Mesenchymal stem cell (in vitro differentiated cells and primary cell): Measurements from ENCODE around the gene KCTD18.

Experiments used
- DNase-seq: peaks from one replicate; pipeline ENCODE4 v3.0.0-alpha.2; 2013
- H2AFZ ChIP-seq: one replicate; pipeline ENCODE4 v1.6.1; 2013; ENCODE audit warnings: low read depth, mild to moderate bottlenecking, control low read depth, inconsistent platforms, low read length, moderate library complexity
- H2AK5ac ChIP-seq: 2 replicates; pipeline ENCODE4 v1.6.1; 2013; ENCODE audit warnings: low read length, moderate library complexity, mild to moderate bottlenecking, inconsistent platforms; ENCODE audit not compliant: severe bottlenecking
- H2BK120ac ChIP-seq: one replicate; pipeline ENCODE4 v1.6.1; 2013; ENCODE audit warnings: low read depth, mild to moderate bottlenecking, inconsistent platforms, low read length, moderate library complexity
- H2BK12ac ChIP-seq, 2 experiments: one replicate each; pipeline ENCODE4 v1.6.1; 2013; ENCODE audit warnings: inconsistent platforms in 2 of 2, low read length in 2 of 2, mild to moderate bottlenecking in 2 of 2, moderate library complexity in 2 of 2, control low read depth in 1 of 2
- H2BK15ac ChIP-seq: one replicate; pipeline ENCODE4 v1.6.1; 2013; ENCODE audit warnings: mild to moderate bottlenecking, low read depth, inconsistent platforms; ENCODE audit not compliant: poor library complexity, severe bottlenecking
- H2BK5ac ChIP-seq: 2 replicates; pipeline ENCODE4 v1.6.1; 2013; ENCODE audit warnings: low read depth, mild to moderate bottlenecking, low read length, control low read depth, inconsistent platforms; ENCODE audit not compliant: poor library complexity, severe bottlenecking
- H3K14ac ChIP-seq, 2 experiments: one replicate each; pipeline ENCODE4 v1.6.1; 2013; ENCODE audit warnings: inconsistent platforms in 2 of 2, low read length in 2 of 2, control low read depth in 1 of 2, mild to moderate bottlenecking in 1 of 2, moderate library complexity in 1 of 2
- H3K18ac ChIP-seq, 2 experiments: one replicate each; pipeline ENCODE4 v1.6.1; 2013; ENCODE audit warnings: inconsistent platforms in 2 of 2, low read length in 2 of 2, control low read depth in 1 of 2, low read depth in 1 of 2, mild to moderate bottlenecking in 1 of 2
- H3K23ac ChIP-seq, 2 experiments: one replicate each; pipeline ENCODE4 v1.6.1; 2013; ENCODE audit warnings: inconsistent platforms in 2 of 2, low read length in 2 of 2, mild to moderate bottlenecking in 2 of 2, moderate library complexity in 2 of 2, control low read depth in 1 of 2
- H3K27ac ChIP-seq: 2 replicates; pipeline ENCODE4 v1.5.1; 2013; ENCODE audit warnings: mild to moderate bottlenecking, moderate library complexity, low read length, control low read depth, inconsistent platforms; ENCODE audit not compliant: poor library complexity, severe bottlenecking
- H3K27me3 ChIP-seq, 2 experiments: 2 replicates each; pipeline versions ENCODE4 v1.6.1 to v1.7.0; 2013; ENCODE audit warnings: low read length in 2 of 2, mild to moderate bottlenecking in 2 of 2, moderate library complexity in 2 of 2, control low read depth in 1 of 2, inconsistent platforms in 1 of 2; ENCODE audit not compliant: control insufficient read depth in 1 of 2, insufficient read depth in 1 of 2
- H3K36me3 ChIP-seq, 2 experiments: 2 replicates each; pipeline versions ENCODE4 v1.6.1 to v1.7.0; 2013; ENCODE audit warnings: low read length in 2 of 2, control low read depth in 1 of 2, inconsistent platforms in 1 of 2, low read depth in 1 of 2, mild to moderate bottlenecking in 1 of 2; ENCODE audit not compliant: insufficient read depth in 2 of 2, control insufficient read depth in 1 of 2
- H3K4ac ChIP-seq, 2 experiments: one replicate each; pipeline ENCODE4 v1.6.1; 2013; ENCODE audit warnings: inconsistent platforms in 2 of 2, low read length in 2 of 2, mild to moderate bottlenecking in 2 of 2, moderate library complexity in 2 of 2, control low read depth in 1 of 2, low read depth in 1 of 2
- H3K4me1 ChIP-seq: 2 replicates; pipeline ENCODE4 v1.6.1; 2013; ENCODE audit warnings: low read depth, low read length, control low read depth; ENCODE audit not compliant: control insufficient read depth, insufficient read depth
- H3K4me2 ChIP-seq: 2 replicates; pipeline ENCODE4 v1.6.1; 2013; ENCODE audit warnings: low read length, mild to moderate bottlenecking, inconsistent platforms; ENCODE audit not compliant: poor library complexity, severe bottlenecking
- H3K4me3 ChIP-seq, 2 experiments: 2 replicates each; pipeline versions ENCODE4 v1.5.1 to v1.7.0; 2013; ENCODE audit warnings: low read length in 2 of 2, mild to moderate bottlenecking in 2 of 2, control low read depth in 1 of 2, low read depth in 1 of 2; ENCODE audit not compliant: insufficient read depth in 1 of 2
- H3K79me1 ChIP-seq: replicated peaks from 2 replicates; pipeline ENCODE4 v1.6.1; 2013; ENCODE audit warnings: mild to moderate bottlenecking, control low read depth, low read length, inconsistent platforms; ENCODE audit not compliant: poor library complexity, severe bottlenecking
- H3K9ac ChIP-seq: 2 replicates; pipeline ENCODE4 v1.7.0; 2013; ENCODE audit warnings: mild to moderate bottlenecking, low read length, moderate library complexity
- H3K9me3 ChIP-seq: 2 replicates; pipeline ENCODE4 v1.7.0; 2013; ENCODE audit warnings: mild to moderate bottlenecking, low read length; ENCODE audit not compliant: control insufficient read depth
- H4K8ac ChIP-seq: one replicate; pipeline ENCODE4 v1.6.1; 2013; ENCODE audit warnings: inconsistent platforms, mild to moderate bottlenecking, low read length, moderate library complexity
- H4K91ac ChIP-seq: one replicate; pipeline ENCODE4 v1.6.1; 2013; ENCODE audit warnings: mild to moderate bottlenecking, low read length, inconsistent platforms
- WGBS: methylation state at CpG from one replicate; pipeline ENCODE4 v1.1.7; 2013; ENCODE audit warnings: mixed read lengths; 5-methylcytosine and 5-hydroxymethylcytosine counted together

KCTD18 gene

DNA sequence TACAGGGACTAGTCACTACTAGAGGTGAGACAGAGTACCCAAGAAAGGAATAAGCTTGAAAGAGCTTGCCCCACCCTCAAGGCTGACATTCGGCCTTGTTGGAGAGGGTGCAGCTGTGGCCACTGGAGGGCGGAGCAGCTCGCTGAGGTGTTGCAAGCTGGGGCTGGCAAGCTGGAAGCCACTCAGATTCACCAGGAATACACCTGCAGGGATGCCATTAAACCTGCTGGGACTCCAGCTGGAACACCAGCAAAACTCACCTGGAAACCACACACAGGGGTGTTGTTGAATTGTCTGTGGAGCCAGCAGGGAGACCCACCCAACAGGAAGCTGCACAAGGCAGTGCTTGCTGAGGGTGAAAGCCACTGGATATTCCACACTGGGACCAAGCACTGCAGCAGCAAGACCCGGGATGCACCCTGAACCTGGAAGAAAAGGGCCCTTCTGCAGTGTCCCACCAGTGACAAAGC lies 26.1 kb downstream of the KCTD18 start:
- Histone ChIP-seq H2BK5ac (no peak overlapping the region), H2BK120ac (no peak overlapping the region), H2BK12ac (no peak overlapping the region), H4K91ac (no peak overlapping the region), H3K14ac (no peak overlapping the region), H3K4me1 (peaks cover 7% of the 10 kb centered on the region), H3K4me3 (no peak overlapping the region), H2AFZ (no peak overlapping the region), H3K23ac (no peak overlapping the region), H3K9ac (no peak overlapping the region), H3K27ac (no peak overlapping the region), H3K36me3 (peaks cover 5 to 16% of the 10 kb centered on the region in 2 experiments), H3K79me1 (no peaks in the 10 kb centered on the region), H3K18ac (no peak overlapping the region), H4K8ac (no peak overlapping the region), H3K4ac (no peak overlapping the region), H2AK5ac (no peak overlapping the region), H3K27me3 (no peaks in the 10 kb centered on the region), H3K4me2 (no peak overlapping the region), H2BK15ac (no peak overlapping the region), H3K9me3 (no peaks in the 10 kb centered on the region)
- peak; percentile 26 for DNase-seq
- 50% methylated on average over 4 of the region's 4 CpGs for WGBS

DNA sequence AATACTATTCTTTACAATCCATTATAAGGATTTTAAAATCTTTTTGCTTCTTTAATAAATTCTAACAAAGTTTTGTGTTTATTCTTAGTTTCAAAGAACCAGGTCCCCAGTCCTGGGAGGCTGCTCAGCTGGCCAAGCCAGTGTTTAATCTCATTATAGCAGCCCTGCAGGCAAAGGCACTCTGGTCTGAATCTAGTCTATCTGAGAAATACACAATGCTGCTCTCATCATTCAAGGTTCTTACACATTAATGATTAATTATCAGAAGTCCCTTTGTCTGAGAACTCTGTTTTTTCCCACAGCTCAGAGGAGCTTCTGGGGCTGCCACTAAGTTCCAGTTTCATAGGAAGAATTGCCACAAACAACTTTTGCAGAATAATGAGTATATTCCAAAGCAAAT lies 27.7 kb downstream of the KCTD18 start:
- no peak overlapping the region for H3K9ac ChIP-seq
- H3K4me1 ChIP-seq, result peaks cover 7% of the 10 kb centered on the region
- no peak overlapping the region for H3K23ac ChIP-seq
- no peak overlapping the region for H2AK5ac ChIP-seq
- H3K9me3 ChIP-seq, result no peaks in the 10 kb centered on the region
- H3K4me2 ChIP-seq, result no peak overlapping the region
- H2BK120ac ChIP-seq, result no peak overlapping the region
- no peak for DNase-seq
- H3K14ac ChIP-seq, result no peak overlapping the region
- no peaks in the 10 kb centered on the region for H3K27me3 ChIP-seq
- no peak overlapping the region for H3K18ac ChIP-seq
- H3K79me1 ChIP-seq, result no peaks in the 10 kb centered on the region
- no peak overlapping the region for H4K8ac ChIP-seq
- no peak overlapping the region for H2BK12ac ChIP-seq
- no peak overlapping the region for H3K4me3 ChIP-seq
- peaks cover 8 to 22% of the 10 kb centered on the region in 2 experiments for H3K36me3 ChIP-seq
- no peak overlapping the region for H3K4ac ChIP-seq
- H2BK15ac ChIP-seq, result no peak overlapping the region
- no peak overlapping the region for H3K27ac ChIP-seq
- no peak overlapping the region for H2AFZ ChIP-seq
- no peak overlapping the region for H2BK5ac ChIP-seq
- H4K91ac ChIP-seq, result no peak overlapping the region

DNA sequence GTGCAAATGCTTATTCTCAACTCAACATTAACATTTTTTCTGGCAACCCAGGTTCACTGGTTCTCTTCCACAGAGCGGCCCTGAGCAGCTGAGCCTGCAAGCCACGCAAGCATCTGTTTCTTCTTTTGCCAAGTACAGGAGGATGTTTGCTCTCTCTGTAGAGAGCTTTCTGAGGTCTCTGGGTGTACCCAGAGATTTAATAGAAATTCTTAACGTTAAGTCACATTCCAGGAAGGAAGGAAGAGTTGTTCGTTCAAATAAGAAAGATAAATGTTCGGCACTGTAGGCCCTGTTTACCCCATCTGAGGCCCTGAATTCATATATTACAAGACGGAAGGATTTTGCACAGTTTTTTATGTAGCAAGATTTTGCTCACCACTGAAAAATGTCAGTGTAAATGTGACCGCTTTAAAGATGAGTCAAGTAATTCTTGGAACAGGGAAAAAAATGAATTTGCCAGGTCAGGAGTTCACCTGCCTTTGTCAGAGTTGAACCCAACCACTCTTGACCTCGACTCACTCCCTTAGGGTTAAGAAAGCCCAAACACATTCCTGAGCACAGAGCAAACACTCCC lies 30.1 kb downstream of the KCTD18 start:
- H3K4me3 ChIP-seq, result no peak overlapping the region
- H3K36me3 ChIP-seq, result peaks cover 28 to 36% of the 10 kb centered on the region in 2 experiments
- H3K9ac ChIP-seq, result peak overlapping the region; percentile 32
- H3K4me1 ChIP-seq, result peaks cover 7% of the 10 kb centered on the region
- H3K23ac ChIP-seq, result no peak overlapping the region
- H2AK5ac ChIP-seq, result peak overlapping the region; percentile 57
- no peak overlapping the region for H2BK15ac ChIP-seq
- H3K18ac ChIP-seq, result no peak overlapping the region
- H3K4ac ChIP-seq, result no peak overlapping the region
- H3K79me1 ChIP-seq, result peaks cover 9% of the 10 kb centered on the region
- H3K4me2 ChIP-seq, result no peak overlapping the region
- no peak overlapping the region for H4K91ac ChIP-seq
- H2BK12ac ChIP-seq, result no peak overlapping the region
- WGBS, result 23% methylated on average over 7 of the region's 8 CpGs
- H2BK120ac ChIP-seq, result no peak overlapping the region
- peak overlapping the region; percentile 73 for H3K27ac ChIP-seq
- no peak overlapping the region for H4K8ac ChIP-seq
- no peak overlapping the region for H2AFZ ChIP-seq
- H2BK5ac ChIP-seq, result no peak overlapping the region
- no peak overlapping the region for H3K14ac ChIP-seq
- no peaks in the 10 kb centered on the region for H3K9me3 ChIP-seq
- DNase-seq, result peak; percentile 76
- no peaks in the 10 kb centered on the region for H3K27me3 ChIP-seq

DNA sequence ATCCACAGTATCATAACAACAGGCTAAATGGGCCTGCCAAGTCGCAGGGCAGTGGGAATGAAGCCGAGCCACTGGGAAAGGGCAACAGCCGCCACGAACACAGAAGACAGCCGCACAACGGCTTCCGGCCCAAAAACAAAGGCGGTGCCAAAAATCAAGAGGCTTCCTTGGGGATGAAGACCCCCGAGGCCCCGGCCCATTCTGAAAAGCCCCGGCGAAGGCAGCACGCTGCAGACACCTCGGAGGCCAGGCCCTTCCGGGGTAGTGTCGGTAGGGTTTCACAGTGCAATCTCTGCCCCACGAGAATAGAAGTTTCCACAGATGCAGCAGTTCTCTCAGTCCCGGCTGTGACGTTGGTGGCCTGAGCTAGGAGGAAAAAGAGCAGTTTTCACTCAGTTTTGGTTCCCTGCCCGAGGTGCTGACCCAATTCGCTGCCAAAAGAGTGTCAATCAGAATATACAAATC lies 32.2 kb downstream of the KCTD18 start:
- Histone ChIP-seq H2BK120ac (no peak overlapping the region), H3K23ac (no peak overlapping the region), H3K4me3 (no peak overlapping the region), H3K18ac (no peak overlapping the region), H3K9me3 (no peaks in the 10 kb centered on the region), H2BK12ac (no peak overlapping the region), H3K4me2 (no peak overlapping the region), H2AK5ac (no peak overlapping the region), H3K27ac (no peak overlapping the region), H2BK5ac (no peak overlapping the region), H3K14ac (no peak overlapping the region), H3K4ac (peak overlapping the region in 1 of 2 experiments; percentile 29), H3K4me1 (peaks cover 7% of the 10 kb centered on the region), H3K27me3 (no peaks in the 10 kb centered on the region), H3K79me1 (peaks cover 14% of the 10 kb centered on the region), H3K9ac (peak overlapping the region; percentile 47), H2BK15ac (no peak overlapping the region), H4K91ac (no peak overlapping the region), H2AFZ (no peak overlapping the region), H3K36me3 (peaks cover 39 to 46% of the 10 kb centered on the region in 2 experiments), H4K8ac (no peak overlapping the region)
- over 99% methylated on average over 21 of the region's 21 CpGs for WGBS
- DNase-seq, result no peak
